ENCODE measurements around the gene CFDP1. TPM values are rescaled to one million over a fixed set of nuclear protein-coding genes. Genes with fewer than 3 reads are reported as not detected.
A peak's percentile ranks its signal among the peaks of the same experiment; 100 is the strongest.

The CFDP1 gene
- total RNA-seq, 4 donors from 2014 or later = 51.2 to 318 (median 145) TPM

GRCh38 chr16:75461575-75461974 is 28.3 kb upstream of the CFDP1 start:
- peak overlapping the region; percentile 15 to 91 (median 64) for H3K27ac ChIP-seq
- no peaks in the 10 kb centered on the region for H3K27me3 ChIP-seq
- no peak overlapping the region for H3K4me3 ChIP-seq
- DNase-seq = no peak
- 51 to 63% methylated on average over 2 of the region's 2 CpGs for WGBS, 2 donors (ENCODE audit: low coverage in 1 of 2)
- H3K4me1 ChIP-seq = peaks cover 14 to 66% (median 53%) of the 10 kb centered on the region in 4 donors
- TF ChIP-seq POLR2A (IDR thresholded peaks at IDR 0.05) (no peak), POLR2AphosphoS5 (IDR thresholded peaks at IDR 0.05) (peak in 1 of 3 donors; percentile 31)
- in situ Hi-C loops (cut with MboI; ENCODE audit: low pct_ligation_motif_present in 1 of 4, low pct_unique_long_range_greater_than_20kb in 1 of 4, low sequenced_read_pairs in 3 of 4) = loop anchor here in 2 of 4 donors (25.0 kb wide), 1 partner anchor 176 kb away; the partner anchor contains the start of genes KARS1 (in 2 of the 2) and TERF2IP (in 2 of the 2)
- intact Hi-C loops (cut with DNase I; ENCODE audit: low total_unique reads) = no loop called here
- no peaks in the 10 kb centered on the region for H3K36me3 ChIP-seq
- no peaks in the 10 kb centered on the region for H3K9me3 ChIP-seq

GRCh38 chr16:75460446-75460845 is 27.1 kb upstream of the CFDP1 start:
- WGBS, 2 donors (ENCODE audit: low coverage in 1 of 2) = 38% methylated on average over 1 of the region's 1 CpG; no CpG with 5 or more reads in 1 of the 2 donors
- peaks cover 14 to 78% (median 63%) of the 10 kb centered on the region in 4 donors for H3K4me1 ChIP-seq
- intact Hi-C loops (cut with DNase I; ENCODE audit: low total_unique reads) (no loop called here), in situ Hi-C loops (cut with MboI; ENCODE audit: low pct_ligation_motif_present in 1 of 4, low pct_unique_long_range_greater_than_20kb in 1 of 4, low sequenced_read_pairs in 3 of 4) (loop anchor here in 2 of 4 donors (25.0 kb wide), 1 partner anchor 177 kb away; the partner anchor contains the start of genes KARS1 (in 2 of the 2) and TERF2IP (in 2 of the 2))
- H3K4me3 ChIP-seq = no peak overlapping the region
- H3K36me3 ChIP-seq = no peaks in the 10 kb centered on the region
- H3K9me3 ChIP-seq = no peaks in the 10 kb centered on the region
- H3K27ac ChIP-seq = peak overlapping the region in 3 of 4 donors; percentile 15 to 67 (median 61)
- TF ChIP-seq EP300 (IDR thresholded peaks at IDR 0.05; ENCODE audit: low read depth) = no peak
- no peak for TF ChIP-seq POLR2A (IDR thresholded peaks at IDR 0.05)
- no peak for TF ChIP-seq CTCF (IDR thresholded peaks at IDR 0.05)
- no peak for TF ChIP-seq POLR2AphosphoS5 (IDR thresholded peaks at IDR 0.05)
- no peaks in the 10 kb centered on the region for H3K27me3 ChIP-seq
- no peak for DNase-seq

- TF ChIP-seq CTCF (IDR thresholded peaks at IDR 0.05) (no peak), POLR2AphosphoS5 (IDR thresholded peaks at IDR 0.05) (no peak), POLR2A (IDR thresholded peaks at IDR 0.05) (no peak), EP300 (IDR thresholded peaks at IDR 0.05; ENCODE audit: low read depth) (no peak)
- WGBS, 2 donors (ENCODE audit: low coverage in 1 of 2) = 96% methylated on average over 4 of the region's 4 CpGs; no CpG with 5 or more reads in 1 of the 2 donors
- in situ Hi-C loops (cut with MboI; ENCODE audit: low pct_ligation_motif_present in 1 of 4, low pct_unique_long_range_greater_than_20kb in 1 of 4, low sequenced_read_pairs in 3 of 4) = loop anchor here in 2 of 4 donors (25.0 kb wide), 1 partner anchor 178 kb away; the partner anchor contains the start of genes KARS1 (in 2 of the 2) and TERF2IP (in 2 of the 2)
- peaks cover 14 to 78% (median 66%) of the 10 kb centered on the region in 4 donors for H3K4me1 ChIP-seq
- no peak for DNase-seq
- H3K27me3 ChIP-seq = no peaks in the 10 kb centered on the region
- H3K9me3 ChIP-seq = no peaks in the 10 kb centered on the region
- H3K27ac ChIP-seq = peak overlapping the region in 2 of 4 donors; percentile 2 to 67
- intact Hi-C loops (cut with DNase I; ENCODE audit: low total_unique reads) = no loop called here
- H3K4me3 ChIP-seq = no peak overlapping the region
- no peaks in the 10 kb centered on the region for H3K36me3 ChIP-seq
Observed at GRCh38 chr16:75459691-75460090, 26.4 kb upstream of the CFDP1 start.

GRCh38 chr16:75458439-75458838 is 25.1 kb upstream of the CFDP1 start:
- Histone ChIP-seq H3K27me3 (no peaks in the 10 kb centered on the region), H3K36me3 (no peaks in the 10 kb centered on the region), H3K4me3 (no peak overlapping the region), H3K9me3 (no peaks in the 10 kb centered on the region), H3K4me1 (peaks cover 14 to 87% (median 67%) of the 10 kb centered on the region in 4 donors), H3K27ac (peak overlapping the region; percentile 60 to 73 (median 68))
- no peak for DNase-seq
- no peak for TF ChIP-seq CTCF (IDR thresholded peaks at IDR 0.05)
- WGBS, 2 donors (ENCODE audit: low coverage in 1 of 2) = 49 to 53% methylated on average over 2 of the region's 2 CpGs
- in situ Hi-C loops (cut with MboI; ENCODE audit: low pct_ligation_motif_present in 1 of 4, low pct_unique_long_range_greater_than_20kb in 1 of 4, low sequenced_read_pairs in 3 of 4) (loop anchor here in 2 of 4 donors (25.0 kb wide), 1 partner anchor 179 kb away; the partner anchor contains the start of genes KARS1 (in 2 of the 2) and TERF2IP (in 2 of the 2)), intact Hi-C loops (cut with DNase I; ENCODE audit: low total_unique reads) (no loop called here)
